ENCODE measurements around the gene REC8.

GRCh38 chr14:24164518-24164991, 7.3 kb upstream of the REC8 start:
- no peak for TF ChIP-seq CTCF (IDR thresholded peaks at IDR 0.05)
- TF ChIP-seq POLR2A (IDR thresholded peaks at IDR 0.05): no peak

All from heart left ventricle (tissue), 13 donors.